K562 (cell line): ENCODE data around the gene ORAI3. TPM values are rescaled to one million over a fixed set of nuclear protein-coding genes. Genes with fewer than 3 reads are reported as not detected.

Source experiments
- BRCA1 ChIP-seq, 2 experiments: fragments of 450-650 bp in 1 of 2; sonication (generic) in 1 of 2; formaldehyde crosslinking in 1 of 2; IDR thresholded peaks; 2 replicates each; pipeline versions ENCODE4 v1.5.0 to v1.6.1; 2017 to 2020; ENCODE audit warnings: mild to moderate bottlenecking in 1 of 2, missing genetic modification reagents in 1 of 2
- CEBPZ ChIP-seq: fragments of 150-350 bp; IDR thresholded peaks from 2 replicates; pipeline ENCODE4 v1.6.1; 2014; ENCODE audit warnings: low read depth, mild to moderate bottlenecking, low read length, borderline replicate concordance
- CTCFL ChIP-seq: IDR thresholded peaks from 2 replicates; pipeline ENCODE4 v1.6.1; 2011; ENCODE audit warnings: borderline replicate concordance, low read depth, mild to moderate bottlenecking, moderate library complexity, low read length; ENCODE audit not compliant: insufficient read depth, poor library complexity, severe bottlenecking
- HCFC1 ChIP-seq: IDR thresholded peaks from 2 replicates; pipeline ENCODE4 v1.6.1; 2012; ENCODE audit warnings: low read depth, low read length, improper control_type of control experiment
- IFI16 ChIP-seq: fragments of 250-450 bp; sonication (Bioruptor Pico); IDR thresholded peaks from 2 replicates; pipeline ENCODE4 v2.1.2; 2022; ENCODE audit warnings: mild to moderate bottlenecking, inconsistent platforms
- ILF3 ChIP-seq: fragments of 450-650 bp; IDR thresholded peaks from 2 replicates; pipeline ENCODE4 v1.6.1; 2018; ENCODE audit warnings: antibody characterized with exemption, mild to moderate bottlenecking, moderate library complexity, borderline replicate concordance
- NFIC ChIP-seq: fragments of 450-650 bp; IDR thresholded peaks from 2 replicates; pipeline ENCODE4 v1.6.1; 2017; ENCODE audit warnings: mild to moderate bottlenecking, inconsistent platforms
- NKRF ChIP-seq: fragments of 450-650 bp; IDR thresholded peaks from 2 replicates; pipeline ENCODE4 v1.6.1; 2016; ENCODE audit warnings: borderline replicate concordance
- POLR2AphosphoS5 ChIP-seq: IDR thresholded peaks from 2 replicates; pipeline ENCODE4 v1.6.1; 2011; ENCODE audit warnings: mild to moderate bottlenecking, low read depth, low read length, moderate library complexity; ENCODE audit not compliant: control insufficient read depth, insufficient read depth
- TAF7 ChIP-seq: fragments of 450-650 bp; IDR thresholded peaks from 2 replicates; pipeline ENCODE4 v1.6.1; 2016; ENCODE audit warnings: missing genetic modification characterization, missing compliant biosample characterization
- ZNF124 ChIP-seq: sonication (generic); formaldehyde crosslinking; IDR thresholded peaks from 2 replicates; pipeline ENCODE4 v1.8.1; 2022; ENCODE audit warnings: missing genetic modification reagents
- ZNF165 ChIP-seq: fragments of 250-450 bp; sonication (Bioruptor Pico); IDR thresholded peaks from 2 replicates; pipeline ENCODE4 v1.4.0; 2020; ENCODE audit warnings: borderline replicate concordance
- ZNF780A ChIP-seq: fragments of 250-450 bp; sonication (Bioruptor Pico); IDR thresholded peaks from 2 replicates; pipeline ENCODE4 v1.5.0; 2021; ENCODE audit warnings: mild to moderate bottlenecking
- ZNF785 ChIP-seq: fragments of 250-450 bp; sonication (Bioruptor Pico); IDR thresholded peaks from 2 replicates; pipeline ENCODE4 v1.4.0; 2020; ENCODE audit warnings: mild to moderate bottlenecking
- polyA plus RNA-seq, 8 experiments: library from polyadenylated mRNA; depleted of rRNA in 4 of 8; stranded (reverse) in 5 of 8; unstranded in 3 of 8; fragments of >200 nt; fragmentation: Nextera tagmentation in 2 of 8; fragmentation: Illumina TruSeq in 1 of 8; extraction: Ambion mirVana in 2 of 8; extraction: Trizol in 1 of 8; gene quantifications; 2 replicates each; pipeline versions ENCODE4 v1.2.1 to v1.2.3, GENCODE V29; 2011 to 2014; ENCODE audit warnings: inconsistent platforms in 1 of 8, missing spikeins in 1 of 8
- total RNA-seq, 7 experiments: library from RNA; depleted of rRNA in 6 of 7; stranded (reverse); fragments of >200 nt in 6 of 7; fragmentation: Illumina TruSeq in 2 of 7; extraction: Trizol in 2 of 7; gene quantifications; 2 replicates each; pipeline versions ENCODE4 v1.2.1 to v1.2.3, GENCODE V29; 2011 to 2021; ENCODE audit warnings: low replicate concordance in 1 of 7

The ORAI3 gene
- total and polyA plus RNA-seq, 9 of the 15 experiments (the other 6 are each of a cell fraction or from before 2014, with no cell fraction given) = 4.9 to 23.3 (median 14.1) TPM

DNA sequence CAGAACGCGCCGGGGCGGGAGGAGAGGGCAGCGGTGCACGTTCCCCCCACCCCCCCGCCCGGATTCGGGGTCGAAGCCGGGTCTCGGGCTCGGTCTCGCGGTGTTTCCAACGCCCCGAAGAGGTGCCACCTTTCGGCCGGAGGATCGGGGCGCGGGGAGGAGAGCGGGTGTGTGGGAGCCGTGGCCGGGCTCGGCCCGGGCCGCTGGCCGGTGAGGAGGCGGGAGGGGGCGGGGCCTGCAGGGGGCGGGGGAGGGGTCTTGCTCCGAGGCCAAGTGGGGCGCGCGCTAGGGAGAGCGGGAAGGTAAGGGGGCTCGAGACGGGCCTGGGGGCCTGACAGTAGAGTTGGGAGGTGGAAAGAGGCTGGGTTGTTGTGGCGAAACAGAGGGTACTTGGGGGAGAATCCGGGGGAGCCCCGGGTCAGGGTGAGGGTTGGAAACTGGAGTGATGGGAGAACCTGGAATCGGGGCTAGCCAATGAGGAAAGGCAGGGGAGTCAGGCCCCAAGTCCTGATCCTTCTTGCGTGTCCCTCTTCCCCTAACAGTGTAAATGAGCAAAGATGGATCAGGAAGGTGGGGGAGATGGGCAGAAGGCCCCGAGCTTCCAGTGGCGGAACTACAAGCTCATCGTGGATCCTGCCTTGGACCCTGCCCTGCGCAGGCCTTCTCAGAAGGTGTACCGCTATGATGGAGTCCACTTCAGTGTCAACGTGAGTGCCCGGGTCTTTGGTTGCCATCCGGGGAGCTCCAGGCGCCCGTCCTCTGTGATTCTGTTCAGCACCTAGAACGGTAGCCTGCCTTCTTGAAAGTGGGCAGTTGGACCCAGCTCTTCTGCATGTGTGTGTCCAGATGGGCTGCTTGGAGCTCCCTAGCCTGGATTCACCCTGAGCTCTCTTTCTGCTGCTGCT lies 9.6 kb downstream of the ORAI3 start (continued):
- TF ChIP-seq ZNF785 (no peak), CEBPZ (no peak), TAF7 (tag) (no peak), POLR2AphosphoS5 (0 out of 2 replicates have a peak, but pooled peaks have one; percentile 19), NKRF (0 out of 2 replicates have a peak, but pooled peaks have one; percentile 29), ILF3 (no peak), CTCFL (peak; percentile 94), BRCA1 (IDR thresholded peaks at IDR 0.05) (no peak), BRCA1 (CRISPR knock-in tag; IDR thresholded peaks at IDR 0.05) (0 out of 2 replicates have a peak, but pooled peaks have one; percentile 60), IFI16 (CRISPR knock-in tag) (no peak), NFIC (no peak), ZNF165 (CRISPR knock-in tag) (no peak), ZNF780A (CRISPR knock-in tag) (no peak), HCFC1 (0 out of 2 replicates have a peak, but pooled peaks have one; percentile 6), ZNF124 (CRISPR knock-in tag) (no peak)
